K562 (cell line): ENCODE measurements around the gene HPX. TPM values are rescaled to one million over a fixed set of nuclear protein-coding genes. Genes with fewer than 3 reads are reported as not detected.

Experiments
- CHD7 ChIP-seq: fragments of 200-600 bp; sonication (generic); IDR thresholded peaks from one replicate; pipeline ENCODE4 v1.6.1; 2012; ENCODE audit warnings: mild to moderate bottlenecking, low read depth, low read length, inconsistent platforms
- ID3 ChIP-seq, 2 experiments: fragments of 250-450 bp in 1 of 2; fragments of 450-650 bp in 1 of 2; sonication (Bioruptor Pico) in 1 of 2; IDR thresholded peaks; 2 replicates each; pipeline versions ENCODE4 v1.6.1 to v1.8.0; 2016 to 2021; ENCODE audit warnings: mild to moderate bottlenecking in 2 of 2, moderate library complexity in 2 of 2, missing compliant biosample characterization in 1 of 2, missing genetic modification characterization in 1 of 2
- MBD2 ChIP-seq: sonication (generic); IDR thresholded peaks from 2 replicates; pipeline ENCODE4 v1.6.1; 2016; ENCODE audit warnings: low read depth, borderline replicate concordance
- NR3C1 ChIP-seq: sonication (generic); formaldehyde crosslinking; IDR thresholded peaks from 2 replicates; pipeline ENCODE4 v1.8.1; 2022; ENCODE audit warnings: missing genetic modification reagents
- ZBTB7A ChIP-seq: IDR thresholded peaks from 2 replicates; pipeline ENCODE4 v1.6.1; 2011; ENCODE audit warnings: low read depth, mild to moderate bottlenecking, low read length, moderate library complexity, borderline replicate concordance; ENCODE audit not compliant: control insufficient read depth
- ZNF217 ChIP-seq: sonication (generic); formaldehyde crosslinking; IDR thresholded peaks from 2 replicates; pipeline ENCODE4 v1.8.0; 2022; ENCODE audit warnings: mild to moderate bottlenecking, missing genetic modification reagents
- ZNF75A ChIP-seq: fragments of 450-650 bp; formaldehyde crosslinking; IDR thresholded peaks from 2 replicates; pipeline ENCODE4 v1.4.0; 2020; ENCODE audit warnings: mild to moderate bottlenecking
- ZNF764 ChIP-seq: fragments of 250-450 bp; sonication (Bioruptor Pico); IDR thresholded peaks from 2 replicates; pipeline ENCODE4 v1.4.0; 2020; ENCODE audit warnings: low read depth, mild to moderate bottlenecking, moderate library complexity
- polyA plus RNA-seq, 8 experiments: library from polyadenylated mRNA; depleted of rRNA in 4 of 8; stranded (reverse) in 5 of 8; unstranded in 3 of 8; fragments of >200 nt; fragmentation: Nextera tagmentation in 2 of 8; fragmentation: Illumina TruSeq in 1 of 8; extraction: Ambion mirVana in 2 of 8; extraction: Trizol in 1 of 8; gene quantifications; 2 replicates each; pipeline versions ENCODE4 v1.2.1 to v1.2.3, GENCODE V29; 2011 to 2014; ENCODE audit warnings: inconsistent platforms in 1 of 8, missing spikeins in 1 of 8
- total RNA-seq, 7 experiments: library from RNA; depleted of rRNA in 6 of 7; stranded (reverse); fragments of >200 nt in 6 of 7; fragmentation: Illumina TruSeq in 2 of 7; extraction: Trizol in 2 of 7; gene quantifications; 2 replicates each; pipeline versions ENCODE4 v1.2.1 to v1.2.3, GENCODE V29; 2011 to 2021; ENCODE audit warnings: low replicate concordance in 1 of 7

HPX gene
- total and polyA plus RNA-seq, 9 of the 15 experiments (the other 6 are each of a cell fraction or from before 2014, with no cell fraction given): 0.12 to 1.2 (median 0.49) TPM; not detected in 1

- TF ChIP-seq CHD7: no peak
- no peak for TF ChIP-seq ZNF764 (CRISPR knock-in tag)
- no peak for TF ChIP-seq ID3 (CRISPR knock-in tag; IDR thresholded peaks at IDR 0.05)
- peak; percentile 67; the same call in 1 of the 2 replicates for TF ChIP-seq ID3 (tag; IDR thresholded peaks at IDR 0.05)
- TF ChIP-seq ZNF217 (CRISPR knock-in tag): no peak
- TF ChIP-seq ZBTB7A: no peak; the same call in 1 of the 2 replicates
- TF ChIP-seq MBD2: no peak
- no peak for TF ChIP-seq ZNF75A (CRISPR knock-in tag)
- TF ChIP-seq NR3C1 (CRISPR knock-in tag): no peak
These were observed 21.7 kb downstream of the HPX start, which contains the start of gene APBB1 (continued) for GRCh38 chr11:6419009-6419631.
